22Rv1 (cell line): ENCODE measurements around the gene NPAS2.

Source experiments
- H3K27ac ChIP-seq: fragments of 450-650 bp; 2 replicates; pipeline ENCODE4 v1.5.1; 2017
- CTCF ChIP-seq: fragments of 450-650 bp; IDR thresholded peaks from 2 replicates; pipeline ENCODE4 v1.5.1; 2017; ENCODE audit warnings: mild to moderate bottlenecking
- ZFX ChIP-seq: fragments of 450-650 bp; IDR thresholded peaks from 2 replicates; pipeline ENCODE4 v1.6.1; 2017; ENCODE audit warnings: antibody characterized with exemption, borderline replicate concordance

The NPAS2 gene

DNA sequence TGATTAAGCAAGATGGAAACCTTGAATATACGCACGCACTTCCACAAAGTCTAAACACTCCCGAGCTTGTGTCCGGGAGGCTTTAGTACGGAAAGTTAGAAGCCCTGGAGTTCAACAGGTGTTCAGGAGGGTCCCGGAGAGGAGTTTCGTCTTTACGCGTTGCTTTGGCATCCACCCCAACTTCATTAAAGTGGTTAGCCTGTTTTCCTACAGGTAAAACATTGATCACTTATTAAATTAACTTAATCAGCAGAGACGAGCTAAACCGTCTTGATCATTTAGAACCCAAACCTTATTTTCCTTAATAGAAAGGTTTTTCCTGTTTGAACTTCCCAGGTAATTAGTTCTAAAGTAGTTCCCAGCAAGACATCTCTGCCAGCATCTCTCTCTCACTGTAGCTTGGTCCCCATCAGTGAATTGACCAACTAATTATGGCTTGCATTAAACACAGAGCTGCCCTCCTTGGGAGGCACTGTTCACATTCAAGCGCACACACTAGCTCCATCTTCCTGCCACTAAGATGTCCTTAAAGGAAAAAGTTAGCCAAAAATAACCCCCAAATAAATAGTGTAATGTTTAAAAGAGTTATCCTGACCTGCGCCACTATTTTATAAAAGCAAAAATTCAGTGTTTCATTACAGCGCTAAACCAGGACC lies 1.4 kb downstream of the NPAS2 start:
- TF ChIP-seq ZFX = no peak
- TF ChIP-seq CTCF = no peak
- H3K27ac ChIP-seq = no peak overlapping the region

DNA sequence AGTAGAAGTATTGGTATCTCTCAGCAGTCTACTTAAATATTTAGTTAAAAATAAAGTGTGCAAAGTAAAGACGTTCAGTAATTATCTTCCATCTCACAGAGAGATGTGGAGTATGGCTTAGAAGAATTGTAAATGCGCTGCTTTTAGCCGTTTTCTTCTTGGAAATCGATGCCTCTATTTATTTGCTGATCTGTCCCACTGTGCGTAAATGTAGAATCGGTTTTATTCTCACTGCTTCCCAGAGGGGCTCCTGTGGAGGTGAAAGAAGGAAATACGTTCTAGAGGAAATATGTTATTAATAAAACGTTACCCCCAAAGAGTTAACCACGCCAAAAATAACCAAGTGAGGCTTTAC lies 1.9 kb downstream of the NPAS2 start:
- H3K27ac ChIP-seq = no peak overlapping the region
- TF ChIP-seq ZFX = no peak
- TF ChIP-seq CTCF = no peak

DNA sequence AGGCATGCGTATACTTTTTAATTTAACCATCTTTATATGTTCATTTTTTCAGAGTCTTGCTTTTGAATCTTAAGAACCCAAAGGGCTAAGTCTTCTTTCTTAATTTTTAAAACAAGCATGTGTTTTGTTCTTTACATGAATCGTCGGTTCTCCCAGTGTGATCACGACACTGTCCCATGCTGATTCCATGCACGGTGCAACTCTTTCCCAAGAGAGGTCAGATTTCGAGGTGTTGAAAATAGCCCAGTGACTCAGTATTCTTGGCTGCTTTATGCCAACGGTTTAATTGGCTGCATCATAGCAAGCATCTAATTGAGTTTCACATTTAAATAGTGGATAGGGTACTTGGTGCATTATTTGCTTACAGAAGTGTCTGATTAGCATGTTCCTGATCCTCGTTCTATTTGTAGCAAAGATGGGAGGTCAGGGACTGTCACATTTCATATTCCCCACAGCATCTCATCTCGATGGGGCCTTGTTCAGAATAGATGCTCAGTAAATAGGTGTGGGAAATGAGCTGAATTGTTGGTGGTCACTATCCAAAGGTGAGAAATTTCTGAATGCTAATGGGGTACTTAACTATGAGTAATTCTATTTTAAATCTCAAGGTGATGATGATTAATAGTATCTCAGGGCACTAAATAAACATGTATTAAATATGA lies 2.8 kb downstream of the NPAS2 start:
- H3K27ac ChIP-seq = no peak overlapping the region
- TF ChIP-seq CTCF (no peak), ZFX (no peak)

- no peak overlapping the region for H3K27ac ChIP-seq
- TF ChIP-seq ZFX (no peak), CTCF (no peak)
Measured at GRCh38 chr2:100823665-100824438, 3.9 kb downstream of the NPAS2 start.

GRCh38 chr2:100824842-100825241 lies 4.9 kb downstream of the NPAS2 start:
- TF ChIP-seq CTCF = no peak
- no peak for TF ChIP-seq ZFX
- no peak overlapping the region for H3K27ac ChIP-seq

- no peak for TF ChIP-seq CTCF
- no peak for TF ChIP-seq ZFX
- H3K27ac ChIP-seq = no peak overlapping the region
Measured at GRCh38 chr2:100826494-100826893, 6.6 kb downstream of the NPAS2 start.
